ENCODE data around the gene CEACAM5.
"Not testable (repeated sequence)": the region's sequence is repeated elsewhere in the genome, so short reads cannot be mapped to it uniquely, and the experiment has no call there.

The CEACAM5 gene

GRCh38 chr19:41707502-41707812, 969 bp upstream of the CEACAM5 start:
- Mint-ChIP-seq H3K4me3 (no peak overlapping the region), H3K27ac (no peak overlapping the region), H3K9me3 (no peaks in the 10 kb centered on the region), H3K27me3 (peaks cover 59% of the 10 kb centered on the region), H3K36me3 (ENCODE audit: low read depth) (no peaks in the 10 kb centered on the region), H3K4me1 (ENCODE audit: low read depth) (peaks cover 5% of the 10 kb centered on the region)
- no peak for DNase-seq

- Mint-ChIP-seq H3K36me3 (ENCODE audit: low read depth) (no peaks in the 10 kb centered on the region), H3K4me1 (ENCODE audit: low read depth) (peaks cover 5% of the 10 kb centered on the region), H3K27me3 (peaks cover 63% of the 10 kb centered on the region), H3K27ac (no peak overlapping the region), H3K9me3 (no peaks in the 10 kb centered on the region), H3K4me3 (no peak overlapping the region)
- DNase-seq = peak; percentile 23
Measured at GRCh38 chr19:41707871-41708371, 505 bp upstream of the CEACAM5 start.

- not testable (repeated sequence) for H3K4me3 Mint-ChIP-seq; H3K27ac Mint-ChIP-seq; H3K9me3 Mint-ChIP-seq; H3K36me3 Mint-ChIP-seq (ENCODE audit: low read depth); H3K4me1 Mint-ChIP-seq (ENCODE audit: low read depth)
- H3K27me3 Mint-ChIP-seq = peaks cover 78% of the 10 kb centered on the region
- peak; percentile 21 for DNase-seq
Measured at GRCh38 chr19:41709516-41709915, 1.1 kb downstream of the CEACAM5 start.

- peak; percentile 9 for DNase-seq
- Mint-ChIP-seq H3K27ac (no peak overlapping the region), H3K4me1 (ENCODE audit: low read depth) (peaks cover 5% of the 10 kb centered on the region), H3K27me3 (peaks cover 78% of the 10 kb centered on the region), H3K4me3 (no peak overlapping the region), H3K36me3 (ENCODE audit: low read depth) (no peaks in the 10 kb centered on the region), H3K9me3 (no peaks in the 10 kb centered on the region)
Measured at GRCh38 chr19:41709951-41710645, 1.7 kb downstream of the CEACAM5 start.

- H3K27me3 Mint-ChIP-seq = peaks cover 77% of the 10 kb centered on the region
- no peaks in the 10 kb centered on the region for H3K36me3 Mint-ChIP-seq (ENCODE audit: low read depth)
- no peak overlapping the region for H3K27ac Mint-ChIP-seq
- DNase-seq = peak; percentile 21
- H3K9me3 Mint-ChIP-seq = no peaks in the 10 kb centered on the region
- H3K4me3 Mint-ChIP-seq = no peak overlapping the region
- H3K4me1 Mint-ChIP-seq (ENCODE audit: low read depth) = peaks cover 5% of the 10 kb centered on the region
Measured at GRCh38 chr19:41711376-41712261, 3.2 kb downstream of the CEACAM5 start.

- DNase-seq = no peak
- no peaks in the 10 kb centered on the region for H3K36me3 Mint-ChIP-seq (ENCODE audit: low read depth)
Measured at GRCh38 chr19:41714598-41714997, 6.2 kb downstream of the CEACAM5 start.

GRCh38 chr19:41718761-41719160, 10.3 kb downstream of the CEACAM5 start:
- no peak for DNase-seq
- H3K27me3 Mint-ChIP-seq = peaks cover 76% of the 10 kb centered on the region
- no peaks in the 10 kb centered on the region for H3K9me3 Mint-ChIP-seq
- H3K4me1 Mint-ChIP-seq (ENCODE audit: low read depth) = no peaks in the 10 kb centered on the region
- no peak overlapping the region for H3K4me3 Mint-ChIP-seq
- no peak overlapping the region for H3K27ac Mint-ChIP-seq
- H3K36me3 Mint-ChIP-seq (ENCODE audit: low read depth) = no peaks in the 10 kb centered on the region

More at GRCh38 chr19:41714598-41714997, 6.2 kb downstream of the CEACAM5 start:
- no peaks in the 10 kb centered on the region for H3K9me3 Mint-ChIP-seq
- H3K4me1 Mint-ChIP-seq (ENCODE audit: low read depth) = no peaks in the 10 kb centered on the region
- no peak overlapping the region for H3K27ac Mint-ChIP-seq
- H3K27me3 Mint-ChIP-seq = peaks cover 81% of the 10 kb centered on the region
- H3K4me3 Mint-ChIP-seq = no peak overlapping the region

- no peaks in the 10 kb centered on the region for H3K9me3 Mint-ChIP-seq
- no peaks in the 10 kb centered on the region for H3K36me3 Mint-ChIP-seq (ENCODE audit: low read depth)
- peaks cover 72% of the 10 kb centered on the region for H3K27me3 Mint-ChIP-seq
- H3K27ac Mint-ChIP-seq = no peak overlapping the region
- H3K4me3 Mint-ChIP-seq = no peak overlapping the region
- no peak for DNase-seq
- no peaks in the 10 kb centered on the region for H3K4me1 Mint-ChIP-seq (ENCODE audit: low read depth)
Measured at GRCh38 chr19:41720103-41720502, 11.7 kb downstream of the CEACAM5 start.

- H3K4me3 Mint-ChIP-seq = no peak overlapping the region
- H3K36me3 Mint-ChIP-seq (ENCODE audit: low read depth) = no peaks in the 10 kb centered on the region
- H3K4me1 Mint-ChIP-seq (ENCODE audit: low read depth) = no peaks in the 10 kb centered on the region
- H3K9me3 Mint-ChIP-seq = no peaks in the 10 kb centered on the region
- no peak for DNase-seq
- no peak overlapping the region for H3K27ac Mint-ChIP-seq
- peaks cover 58% of the 10 kb centered on the region for H3K27me3 Mint-ChIP-seq
Measured at GRCh38 chr19:41726493-41726892, 18.1 kb downstream of the CEACAM5 start.

- Mint-ChIP-seq H3K4me3 (no peak overlapping the region), H3K4me1 (ENCODE audit: low read depth) (peaks cover 12% of the 10 kb centered on the region), H3K9me3 (no peaks in the 10 kb centered on the region), H3K27ac (no peak overlapping the region), H3K36me3 (ENCODE audit: low read depth) (no peaks in the 10 kb centered on the region), H3K27me3 (peaks cover 64% of the 10 kb centered on the region)
- no peak for DNase-seq
Measured at GRCh38 chr19:41734156-41734555, 25.7 kb downstream of the CEACAM5 start.

- H3K27me3 Mint-ChIP-seq = peaks cover 64% of the 10 kb centered on the region
- H3K27ac Mint-ChIP-seq = no peak overlapping the region
- H3K9me3 Mint-ChIP-seq = no peaks in the 10 kb centered on the region
- peaks cover 12% of the 10 kb centered on the region for H3K4me1 Mint-ChIP-seq (ENCODE audit: low read depth)
- H3K4me3 Mint-ChIP-seq = no peak overlapping the region
- no peak for DNase-seq
- no peaks in the 10 kb centered on the region for H3K36me3 Mint-ChIP-seq (ENCODE audit: low read depth)
Measured at GRCh38 chr19:41734585-41734984, 26.2 kb downstream of the CEACAM5 start.

GRCh38 chr19:41735071-41735600, 26.7 kb downstream of the CEACAM5 start:
- Mint-ChIP-seq H3K27me3 (peaks cover 63% of the 10 kb centered on the region), H3K4me3 (no peak overlapping the region), H3K9me3 (no peaks in the 10 kb centered on the region), H3K36me3 (ENCODE audit: low read depth) (no peaks in the 10 kb centered on the region), H3K27ac (no peak overlapping the region), H3K4me1 (ENCODE audit: low read depth) (peaks cover 17% of the 10 kb centered on the region)
- no peak for DNase-seq

GRCh38 chr19:41739361-41739760, 30.9 kb downstream of the CEACAM5 start:
- peaks cover 34% of the 10 kb centered on the region for H3K4me1 Mint-ChIP-seq (ENCODE audit: low read depth)
- H3K9me3 Mint-ChIP-seq = no peaks in the 10 kb centered on the region
- H3K4me3 Mint-ChIP-seq = no peak overlapping the region
- no peaks in the 10 kb centered on the region for H3K36me3 Mint-ChIP-seq (ENCODE audit: low read depth)
- peaks cover 54% of the 10 kb centered on the region for H3K27me3 Mint-ChIP-seq
- H3K27ac Mint-ChIP-seq = no peak overlapping the region
- no peak for DNase-seq

- H3K27me3 Mint-ChIP-seq = peaks cover 63% of the 10 kb centered on the region
- peak overlapping the region; percentile 77 for H3K27ac Mint-ChIP-seq
- no peak for DNase-seq
- H3K36me3 Mint-ChIP-seq (ENCODE audit: low read depth) = no peaks in the 10 kb centered on the region
- H3K4me3 Mint-ChIP-seq = no peak overlapping the region
- H3K4me1 Mint-ChIP-seq (ENCODE audit: low read depth) = peaks cover 25% of the 10 kb centered on the region
- H3K9me3 Mint-ChIP-seq = no peaks in the 10 kb centered on the region
Measured at GRCh38 chr19:41740415-41741243, 32.2 kb downstream of the CEACAM5 start.
